ENCODE measurements around the gene PPL. TPM values are rescaled to one million over a fixed set of nuclear protein-coding genes. Genes with fewer than 3 reads are reported as not detected.

The PPL gene
- total RNA-seq, 4 donors from 2014 or later: 52.2 to 246 (median 200) TPM

- Histone ChIP-seq H3K27me3 (no peaks in the 10 kb centered on the region), H3K4me3 (no peak overlapping the region), H3K4me1 (peaks cover 0 to 15% (median 0%) of the 10 kb centered on the region in 4 donors), H3K36me3 (peaks cover 0 to 84% (median 0%) of the 10 kb centered on the region in 3 donors), H3K27ac (no peak overlapping the region), H3K9me3 (peaks cover 0 to 9% (median 0%) of the 10 kb centered on the region in 4 donors)
- WGBS, 2 donors: 89 to 91% methylated on average over 8 to 13 of the region's 13 CpGs
- no peak for DNase-seq (ENCODE audit: low spot score in 2 of 2)
- TF ChIP-seq POLR2A (IDR thresholded peaks at IDR 0.05) (no peak), EP300 (IDR thresholded peaks at IDR 0.05) (no peak), CTCF (IDR thresholded peaks at IDR 0.05) (no peak)
Observed at GRCh38 chr16:4895366-4895765, 41.6 kb downstream of the PPL start.

- peaks cover 0 to 15% (median 0%) of the 10 kb centered on the region in 4 donors for H3K4me1 ChIP-seq
- WGBS, 2 donors: 73 to 83% methylated on average over 17 to 21 of the region's 22 CpGs
Observed at GRCh38 chr16:4894276-4895150, 42.4 kb downstream of the PPL start.

GRCh38 chr16:4893103-4893862 is 43.7 kb downstream of the PPL start:
- no peak for DNase-seq (ENCODE audit: low spot score in 2 of 2)
- H3K9me3 ChIP-seq: no peaks in the 10 kb centered on the region
- 89 to 93% methylated on average over 16 to 23 of the region's 26 CpGs for WGBS, 2 donors
- peaks cover 0 to 84% (median 0%) of the 10 kb centered on the region in 3 donors for H3K36me3 ChIP-seq
- no peaks in the 10 kb centered on the region for H3K27me3 ChIP-seq
- H3K4me1 ChIP-seq: peaks cover 0 to 15% (median 0%) of the 10 kb centered on the region in 4 donors
- peak overlapping the region in 1 of 4 donors; percentile 38 for H3K27ac ChIP-seq
- no peak overlapping the region for H3K4me3 ChIP-seq
- TF ChIP-seq POLR2A (IDR thresholded peaks at IDR 0.05) (no peak), EP300 (IDR thresholded peaks at IDR 0.05) (no peak), CTCF (IDR thresholded peaks at IDR 0.05) (no peak)

More at GRCh38 chr16:4894276-4895150, 42.4 kb downstream of the PPL start:
- H3K27me3 ChIP-seq: no peaks in the 10 kb centered on the region
- no peak overlapping the region for H3K27ac ChIP-seq
- TF ChIP-seq POLR2A (IDR thresholded peaks at IDR 0.05): no peak
- no peak for TF ChIP-seq CTCF (IDR thresholded peaks at IDR 0.05)
- TF ChIP-seq EP300 (IDR thresholded peaks at IDR 0.05): no peak
- H3K36me3 ChIP-seq: peaks cover 0 to 87% (median 0%) of the 10 kb centered on the region in 3 donors
- DNase-seq (ENCODE audit: low spot score in 2 of 2): no peak
- peaks cover 0 to 9% (median 0%) of the 10 kb centered on the region in 4 donors for H3K9me3 ChIP-seq
- H3K4me3 ChIP-seq: no peak overlapping the region

GRCh38 chr16:4892361-4893102 is 44.4 kb downstream of the PPL start:
- no peak for TF ChIP-seq CTCF (IDR thresholded peaks at IDR 0.05)
- TF ChIP-seq EP300 (IDR thresholded peaks at IDR 0.05): no peak
- no peak for TF ChIP-seq POLR2A (IDR thresholded peaks at IDR 0.05)
- Histone ChIP-seq H3K4me1 (peaks cover 0 to 15% (median 0%) of the 10 kb centered on the region in 4 donors), H3K27me3 (no peaks in the 10 kb centered on the region), H3K4me3 (no peak overlapping the region), H3K27ac (peak overlapping the region in 1 of 4 donors; percentile 38), H3K36me3 (peaks cover 0 to 84% (median 0%) of the 10 kb centered on the region in 3 donors), H3K9me3 (no peaks in the 10 kb centered on the region)
- DNase-seq (ENCODE audit: low spot score in 2 of 2): no peak
- WGBS, 2 donors: 34 to 49% methylated on average over 22 of the region's 23 CpGs

Data from tibial nerve (tissue), 4 donors.